MV-4-11 (cell line): ENCODE data around the gene MAN2A2.
"Not testable (repeated sequence)": the region's sequence is repeated elsewhere in the genome, so short reads cannot be mapped to it uniquely, and the experiment has no call there.

Experiments
- DNase-seq: peaks from one replicate; lab custom pipeline; 2025; lab: John Stamatoyannopoulos, UW

The MAN2A2 gene

GRCh38 chr15:90904746-90905145 is 1.6 kb downstream of the MAN2A2 start:
- DNase-seq = no peak

GRCh38 chr15:90905306-90906180 is 2.4 kb downstream of the MAN2A2 start:
- no peak for DNase-seq

- DNase-seq = no peak
Measured at GRCh38 chr15:90906181-90906849, 3.2 kb downstream of the MAN2A2 start.

- DNase-seq = no peak
Measured at GRCh38 chr15:90907051-90907660, 4.1 kb downstream of the MAN2A2 start.

- no peak for DNase-seq
Measured at GRCh38 chr15:90907838-90908507, 4.9 kb downstream of the MAN2A2 start.

- not testable (repeated sequence) for DNase-seq
Measured at GRCh38 chr15:90909449-90909848, 6.3 kb downstream of the MAN2A2 start.

- no peak for DNase-seq
Measured at GRCh38 chr15:90909976-90910375, 6.9 kb downstream of the MAN2A2 start.

GRCh38 chr15:90910441-90911301 is 7.6 kb downstream of the MAN2A2 start:
- DNase-seq = no peak

- no peak for DNase-seq
Measured at GRCh38 chr15:90911302-90911623, 8.2 kb downstream of the MAN2A2 start.

- no peak for DNase-seq
Measured at GRCh38 chr15:90911906-90912769, 9.0 kb downstream of the MAN2A2 start.

- DNase-seq = no peak
Measured at GRCh38 chr15:90912770-90913075, 9.6 kb downstream of the MAN2A2 start.

GRCh38 chr15:90913398-90913944 is 10.4 kb downstream of the MAN2A2 start:
- no peak for DNase-seq

- peak; percentile 64 for DNase-seq
Measured at GRCh38 chr15:90914305-90915080, 11.4 kb downstream of the MAN2A2 start.

GRCh38 chr15:90915216-90915807 is 12.2 kb downstream of the MAN2A2 start:
- peak; percentile 8 for DNase-seq

GRCh38 chr15:90915808-90916440 is 12.8 kb downstream of the MAN2A2 start:
- peak; percentile 90 for DNase-seq

GRCh38 chr15:90916461-90916860 is 13.4 kb downstream of the MAN2A2 start:
- no peak for DNase-seq

- no peak for DNase-seq
Measured at GRCh38 chr15:90917569-90917968, 14.5 kb downstream of the MAN2A2 start.

- no peak for DNase-seq
Measured at GRCh38 chr15:90918034-90918788, 15.1 kb downstream of the MAN2A2 start.
